ENCODE results near the gene MDM2. TPM values are rescaled to one million over a fixed set of nuclear protein-coding genes. Genes with fewer than 3 reads are reported as not detected.
A peak's percentile ranks its signal among the peaks of the same experiment; 100 is the strongest.
"Not testable (repeated sequence)": the region's sequence is repeated elsewhere in the genome, so short reads cannot be mapped to it uniquely, and the experiment has no call there.

The MDM2 gene
- total RNA-seq, 1 experiment from 2014 or later, result 118 TPM

DNA sequence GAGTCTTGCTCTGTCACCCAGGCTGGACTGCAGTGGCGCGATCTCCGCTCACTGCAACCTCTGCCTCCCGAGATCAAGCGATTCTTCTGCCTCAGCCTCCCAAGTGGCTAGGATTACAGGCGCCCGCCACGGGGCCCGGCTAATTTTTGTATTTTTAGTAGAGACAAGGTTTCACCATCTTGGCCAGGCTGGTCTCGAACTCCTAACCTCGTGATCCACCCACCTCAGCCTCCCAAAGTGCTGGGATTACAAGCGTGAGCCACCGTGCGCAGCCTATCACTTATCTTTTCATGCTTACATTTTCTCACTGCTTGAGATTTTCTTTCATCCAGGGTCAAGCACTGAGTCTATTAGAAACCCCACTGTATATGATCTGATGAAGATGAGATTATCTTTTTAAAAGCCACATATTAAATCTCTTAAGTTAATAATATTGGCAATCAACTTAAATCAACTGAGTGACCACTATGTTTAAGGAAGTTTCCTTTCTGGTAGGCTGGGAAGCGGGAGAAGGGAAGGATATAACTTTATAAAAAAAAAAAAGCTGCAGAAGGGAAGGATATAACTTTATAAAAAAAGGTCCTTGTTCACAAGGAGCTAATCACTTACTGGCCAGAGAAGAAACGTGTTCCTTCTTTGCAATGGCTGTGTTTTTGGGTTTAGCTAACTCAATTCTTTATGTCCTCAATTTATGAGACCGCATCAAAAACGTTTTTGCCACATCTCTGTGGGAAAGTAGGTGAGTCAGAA, 1.3 kb upstream of the MDM2 start:
- peak overlapping the region; percentile 92 for H3K4me3 Mint-ChIP-seq (ENCODE audit: unreplicated experiment)
- peaks cover 22% of the 10 kb centered on the region for H3K4me1 Mint-ChIP-seq (ENCODE audit: low read depth, unreplicated experiment)
- POLR2A ChIA-PET, result interaction anchor here (1.6 to 2.2 kb wide), 2 partner anchors 19 to 60 kb away, joined by 8 to 9 read pairs; partner anchors contain the start of gene SLC35E3
- TF ChIP-seq, protein P1, sequence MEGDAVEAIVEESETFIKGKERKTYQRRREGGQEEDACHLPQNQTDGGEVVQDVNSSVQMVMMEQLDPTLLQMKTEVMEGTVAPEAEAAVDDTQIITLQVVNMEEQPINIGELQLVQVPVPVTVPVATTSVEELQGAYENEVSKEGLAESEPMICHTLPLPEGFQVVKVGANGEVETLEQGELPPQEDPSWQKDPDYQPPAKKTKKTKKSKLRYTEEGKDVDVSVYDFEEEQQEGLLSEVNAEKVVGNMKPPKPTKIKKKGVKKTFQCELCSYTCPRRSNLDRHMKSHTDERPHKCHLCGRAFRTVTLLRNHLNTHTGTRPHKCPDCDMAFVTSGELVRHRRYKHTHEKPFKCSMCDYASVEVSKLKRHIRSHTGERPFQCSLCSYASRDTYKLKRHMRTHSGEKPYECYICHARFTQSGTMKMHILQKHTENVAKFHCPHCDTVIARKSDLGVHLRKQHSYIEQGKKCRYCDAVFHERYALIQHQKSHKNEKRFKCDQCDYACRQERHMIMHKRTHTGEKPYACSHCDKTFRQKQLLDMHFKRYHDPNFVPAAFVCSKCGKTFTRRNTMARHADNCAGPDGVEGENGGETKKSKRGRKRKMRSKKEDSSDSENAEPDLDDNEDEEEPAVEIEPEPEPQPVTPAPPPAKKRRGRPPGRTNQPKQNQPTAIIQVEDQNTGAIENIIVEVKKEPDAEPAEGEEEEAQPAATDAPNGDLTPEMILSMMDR (IDR thresholded peaks at IDR 0.05; ENCODE audit: insufficient read depth in 1 of 2, low read depth in 1 of 2, low read length in 1 of 2, severe bottlenecking in 1 of 2, unreplicated experiment in 1 of 2), result no peak
- no TSS peak for BruUV-seq (replicated peaks)
- peak overlapping the region; percentile 100 for H3K4me3 ChIP-seq (ENCODE audit: low read depth, low read length)
- no peaks in the 10 kb centered on the region for H3K27me3 Mint-ChIP-seq (ENCODE audit: insufficient read depth, unreplicated experiment)
- no peaks in the 10 kb centered on the region for H3K9me3 Mint-ChIP-seq (ENCODE audit: unreplicated experiment)
- H3K36me3 Mint-ChIP-seq (ENCODE audit: insufficient read depth, unreplicated experiment), result peaks cover 41% of the 10 kb centered on the region
- CTCF ChIA-PET, result interaction anchor here (0.9 to 2.3 kb wide), 2 partner anchors 19 to 23 kb away, joined by 3 to 23 read pairs; no protein-coding TSS in a partner anchor
- peak overlapping the region; percentile 98 for H3K27ac Mint-ChIP-seq (ENCODE audit: unreplicated experiment)
- H3K4me1 ChIP-seq, result peaks cover 16% of the 10 kb centered on the region
- no peaks in the 10 kb centered on the region for H3K9me3 ChIP-seq
- H3K27me3 ChIP-seq (replicated peaks; ENCODE audit: control insufficient read depth, insufficient read depth, low read length), result no peaks in the 10 kb centered on the region
- DNase-seq, result no peak
- intact Hi-C loops (cut with micrococcal nuclease; ENCODE audit: unreplicated experiment), result no loop called here
- H3K36me3 ChIP-seq (ENCODE audit: control insufficient read depth, insufficient read depth, low read length), result no peaks in the 10 kb centered on the region

DNA sequence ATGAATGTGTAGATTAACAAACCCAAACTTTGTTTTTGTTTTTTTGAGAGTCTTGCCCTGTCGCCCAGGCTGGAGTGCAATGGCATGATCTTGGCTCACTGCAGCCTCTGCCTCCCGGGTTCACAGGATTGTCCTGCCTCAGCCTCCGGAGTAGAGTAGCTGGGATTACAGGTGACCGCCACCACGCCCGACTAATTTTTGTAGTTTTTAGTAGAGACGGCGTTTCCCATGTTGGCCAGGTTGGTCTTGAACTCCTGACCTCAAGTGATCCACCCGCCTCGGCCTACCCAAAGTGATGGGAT, 752 bp upstream of the MDM2 start:
- H3K9me3 ChIP-seq; intact Hi-C loops (cut with micrococcal nuclease; ENCODE audit: unreplicated experiment); H3K27me3 Mint-ChIP-seq (ENCODE audit: insufficient read depth, unreplicated experiment); H3K9me3 Mint-ChIP-seq (ENCODE audit: unreplicated experiment); BruUV-seq (replicated peaks); H3K27me3 ChIP-seq (replicated peaks; ENCODE audit: control insufficient read depth, insufficient read depth, low read length); DNase-seq; H3K36me3 ChIP-seq (ENCODE audit: control insufficient read depth, insufficient read depth, low read length): not testable (repeated sequence)
- H3K4me3 Mint-ChIP-seq (ENCODE audit: unreplicated experiment), result peak overlapping the region; percentile 92
- peak overlapping the region; percentile 100 for H3K4me3 ChIP-seq (ENCODE audit: low read depth, low read length)
- CTCF ChIA-PET, result interaction anchor here (0.6 to 2.3 kb wide), 5 partner anchors 20 to 946 kb away, joined by 3 to 23 read pairs (median 5); partner anchors contain the start of gene SLC35E3
- peak overlapping the region; percentile 98 for H3K27ac Mint-ChIP-seq (ENCODE audit: unreplicated experiment)
- H3K4me1 Mint-ChIP-seq (ENCODE audit: low read depth, unreplicated experiment), result peaks cover 22% of the 10 kb centered on the region
- H3K36me3 Mint-ChIP-seq (ENCODE audit: insufficient read depth, unreplicated experiment), result peaks cover 45% of the 10 kb centered on the region
- POLR2A ChIA-PET, result interaction anchor here (1.6 to 2.2 kb wide), 2 partner anchors 20 to 61 kb away, joined by 8 to 9 read pairs; partner anchors contain the start of gene SLC35E3
- H3K4me1 ChIP-seq, result peaks cover 16% of the 10 kb centered on the region

DNA sequence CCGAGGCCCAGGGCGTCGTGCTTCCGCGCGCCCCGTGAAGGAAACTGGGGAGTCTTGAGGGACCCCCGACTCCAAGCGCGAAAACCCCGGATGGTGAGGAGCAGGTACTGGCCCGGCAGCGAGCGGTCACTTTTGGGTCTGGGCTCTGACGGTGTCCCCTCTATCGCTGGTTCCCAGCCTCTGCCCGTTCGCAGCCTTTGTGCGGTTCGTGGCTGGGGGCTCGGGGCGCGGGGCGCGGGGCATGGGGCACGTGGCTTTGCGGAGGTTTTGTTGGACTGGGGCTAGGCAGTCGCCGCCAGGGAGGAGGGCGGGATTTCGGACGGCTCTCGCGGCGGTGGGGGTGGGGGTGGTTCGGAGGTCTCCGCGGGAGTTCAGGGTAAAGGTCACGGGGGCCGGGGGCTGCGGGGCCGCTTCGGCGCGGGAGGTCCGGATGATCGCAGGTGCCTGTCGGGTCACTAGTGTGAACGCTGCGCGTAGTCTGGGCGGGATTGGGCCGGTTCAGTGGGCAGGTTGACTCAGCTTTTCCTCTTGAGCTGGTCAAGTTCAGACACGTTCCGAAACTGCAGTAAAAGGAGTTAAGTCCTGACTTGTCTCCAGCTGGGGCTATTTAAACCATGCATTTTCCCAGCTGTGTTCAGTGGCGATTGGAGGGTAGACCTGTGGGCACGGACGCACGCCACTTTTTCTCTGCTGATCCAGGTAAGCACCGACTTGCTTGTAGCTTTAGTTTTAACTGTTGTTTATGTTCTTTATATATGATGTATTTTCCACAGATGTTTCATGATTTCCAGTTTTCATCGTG, 612 bp downstream of the MDM2 start:
- TF ChIP-seq, protein P1 (IDR thresholded peaks at IDR 0.05; ENCODE audit: insufficient read depth in 1 of 2, low read depth in 1 of 2, low read length in 1 of 2, severe bottlenecking in 1 of 2, unreplicated experiment in 1 of 2), result no peak
- peaks cover 4% of the 10 kb centered on the region for H3K36me3 ChIP-seq (ENCODE audit: control insufficient read depth, insufficient read depth, low read length)
- Mint-ChIP-seq H3K9me3 (ENCODE audit: unreplicated experiment) (no peaks in the 10 kb centered on the region), H3K4me3 (ENCODE audit: unreplicated experiment) (peak overlapping the region; percentile 92), H3K27me3 (ENCODE audit: insufficient read depth, unreplicated experiment) (no peaks in the 10 kb centered on the region), H3K4me1 (ENCODE audit: low read depth, unreplicated experiment) (peaks cover 22% of the 10 kb centered on the region), H3K27ac (ENCODE audit: unreplicated experiment) (peak overlapping the region; percentile 98), H3K36me3 (ENCODE audit: insufficient read depth, unreplicated experiment) (peaks cover 52% of the 10 kb centered on the region)
- no peaks in the 10 kb centered on the region for H3K27me3 ChIP-seq (replicated peaks; ENCODE audit: control insufficient read depth, insufficient read depth, low read length)
- peak; percentile 89 to 94 for DNase-seq
- TSS peak; percentile 70 for BruUV-seq (replicated peaks)
- intact Hi-C loops (cut with micrococcal nuclease; ENCODE audit: unreplicated experiment), result loop anchor here (1.0 kb wide), 2 partner anchors 21 to 62 kb away; partner anchors contain the start of gene SLC35E3
- ChIA-PET CTCF (interaction anchor here (0.6 to 2.3 kb wide), 6 partner anchors 21 to 722 kb away, joined by 3 to 23 read pairs (median 6); partner anchors contain the start of gene SLC35E3), POLR2A (interaction anchor here (0.7 to 2.2 kb wide), 8 partner anchors 15 to 525 kb away, joined by 3 to 9 read pairs (median 6); partner anchors contain the start of gene SLC35E3)
- peak overlapping the region; percentile 100 for H3K4me3 ChIP-seq (ENCODE audit: low read depth, low read length)
- peaks cover 16% of the 10 kb centered on the region for H3K4me1 ChIP-seq
- no peaks in the 10 kb centered on the region for H3K9me3 ChIP-seq

Measured in Caco-2 (cell line).